Measurements from ENCODE around the gene EXOSC5. TPM values are rescaled to one million over a fixed set of nuclear protein-coding genes. Genes with fewer than 3 reads are reported as not detected.
"Not testable (repeated sequence)": the region's sequence is repeated elsewhere in the genome, so short reads cannot be mapped to it uniquely, and the experiment has no call there.

Gene EXOSC5
- total RNA-seq, 3 donors from 2014 or later = 12.5 to 16.4 (median 13.3) TPM

DNA sequence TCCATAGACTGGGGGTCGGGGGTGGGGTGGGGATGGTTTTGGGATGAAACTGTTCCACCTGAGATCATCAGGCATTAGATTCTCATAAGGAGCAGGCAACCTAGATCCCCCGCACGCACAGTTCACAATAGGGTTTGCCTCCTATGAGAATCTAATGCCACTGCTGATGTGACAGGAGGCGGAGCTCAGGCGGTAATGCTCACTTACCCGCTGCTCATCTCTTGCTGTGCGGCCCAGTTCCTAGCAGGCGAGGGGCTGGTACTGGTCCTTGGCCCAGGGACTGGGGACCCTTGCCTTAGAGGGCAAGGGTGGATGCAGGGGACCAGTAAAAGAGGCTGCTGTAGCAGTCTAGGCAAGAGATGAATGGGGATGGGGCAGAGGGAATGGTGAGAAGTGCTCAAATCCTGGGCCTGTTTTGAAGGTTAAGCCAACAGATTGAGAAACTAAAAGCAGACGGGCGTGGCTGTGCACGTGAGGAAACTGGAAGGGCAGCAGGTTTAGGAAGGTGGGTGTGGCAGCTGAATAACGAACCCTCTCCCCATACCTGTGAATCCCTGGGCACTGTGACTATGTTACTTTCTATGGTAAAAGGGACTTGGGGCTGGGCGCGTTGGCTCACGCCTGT, 44.3 kb upstream of the EXOSC5 start:
- intact Hi-C loops (cut with DNase I, micrococcal nuclease) = no loop called here
- ATAC-seq (no peak), DNase-seq (no peak)
- H3K4me1 ChIP-seq (ENCODE audit: low read depth) = no peaks in the 10 kb centered on the region
- H3K9me3 ChIP-seq = no peaks in the 10 kb centered on the region
- no peak for TF ChIP-seq CTCF (IDR thresholded peaks at IDR 0.05)
- H3K36me3 ChIP-seq (ENCODE audit: low read depth) = no peaks in the 10 kb centered on the region
- H3K4me3 ChIP-seq = no peak overlapping the region

- ATAC-seq (peak; percentile 96), DNase-seq (peak; percentile 95 to 99 (median 97))
- no peaks in the 10 kb centered on the region for H3K9me3 ChIP-seq
- peak within 1 kb of the TSS; percentile 52 for H3K4me3 ChIP-seq
- no peaks in the 10 kb centered on the region for H3K36me3 ChIP-seq (ENCODE audit: low read depth)
- H3K4me1 ChIP-seq (ENCODE audit: low read depth) = no peaks in the 10 kb centered on the region
- TF ChIP-seq CTCF (IDR thresholded peaks at IDR 0.05) = peak; percentile 27
- intact Hi-C loops (cut with DNase I, micrococcal nuclease) = no loop called here
Observed at GRCh38 chr19:41439441-41440222, 42.5 kb upstream of the EXOSC5 start, which contains the start of gene DMAC2. DMAC2 (minus strand) TSS chr19:41439912; CDS start chr19:41439899, 13 bp downstream.

DNA sequence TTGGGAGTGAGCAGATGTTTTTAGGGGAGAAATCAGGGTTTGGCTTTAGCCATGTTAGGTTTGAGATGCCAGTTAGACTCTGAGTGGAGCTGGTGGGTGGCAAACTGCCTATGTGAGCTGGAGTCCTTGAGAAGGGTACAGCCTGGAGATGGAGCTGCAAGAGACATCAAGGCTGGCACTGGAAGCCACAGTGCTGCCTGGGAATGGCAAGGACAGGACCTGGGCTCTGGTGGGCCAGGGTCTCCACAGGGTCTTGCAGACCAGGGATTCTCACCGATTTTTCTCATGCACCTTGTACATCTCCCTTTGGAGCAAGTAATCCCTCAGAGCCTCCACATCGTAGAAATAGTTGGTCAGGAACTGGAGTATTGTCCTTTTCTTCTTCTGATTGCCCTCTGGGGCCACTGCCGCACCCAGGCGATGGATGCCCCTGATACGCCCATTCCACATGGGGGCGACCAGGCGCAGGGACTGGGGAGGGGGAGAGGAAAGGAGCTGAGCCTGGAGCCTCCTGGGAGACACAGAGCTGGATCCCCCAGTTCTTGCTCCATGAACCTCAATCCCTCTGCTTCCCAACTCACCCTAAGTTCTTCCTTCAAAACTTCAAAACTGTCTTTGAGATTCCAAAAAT, 40.9 kb upstream of the EXOSC5 start:
- no peaks in the 10 kb centered on the region for H3K4me1 ChIP-seq (ENCODE audit: low read depth)
- intact Hi-C loops (cut with DNase I, micrococcal nuclease) = no loop called here
- no peaks in the 10 kb centered on the region for H3K9me3 ChIP-seq
- no peak overlapping the region for H3K4me3 ChIP-seq
- DNase-seq (no peak), ATAC-seq (no peak)
- no peak for TF ChIP-seq CTCF (IDR thresholded peaks at IDR 0.05)
- H3K36me3 ChIP-seq (ENCODE audit: low read depth) = no peaks in the 10 kb centered on the region

DNA sequence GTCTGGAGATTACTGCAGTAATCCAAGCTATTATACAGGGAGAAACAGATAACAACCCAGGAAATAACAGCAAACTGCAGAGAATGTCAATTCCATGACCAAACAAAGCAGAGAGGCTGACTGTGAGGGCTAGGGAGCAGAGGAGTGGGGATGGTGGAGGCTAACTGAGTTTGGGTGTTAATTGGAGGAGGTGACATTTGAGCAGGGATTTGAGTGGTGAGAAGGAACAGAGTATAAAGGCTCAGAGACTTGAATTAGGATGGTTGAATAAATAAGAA, 39.5 kb upstream of the EXOSC5 start:
- intact Hi-C loops (cut with DNase I, micrococcal nuclease) = no loop called here
- no peak overlapping the region for H3K4me3 ChIP-seq
- TF ChIP-seq CTCF (IDR thresholded peaks at IDR 0.05) = no peak
- no peaks in the 10 kb centered on the region for H3K4me1 ChIP-seq (ENCODE audit: low read depth)
- no peaks in the 10 kb centered on the region for H3K9me3 ChIP-seq
- no peak for ATAC-seq
- no peaks in the 10 kb centered on the region for H3K36me3 ChIP-seq (ENCODE audit: low read depth)
- no peak for DNase-seq

DNA sequence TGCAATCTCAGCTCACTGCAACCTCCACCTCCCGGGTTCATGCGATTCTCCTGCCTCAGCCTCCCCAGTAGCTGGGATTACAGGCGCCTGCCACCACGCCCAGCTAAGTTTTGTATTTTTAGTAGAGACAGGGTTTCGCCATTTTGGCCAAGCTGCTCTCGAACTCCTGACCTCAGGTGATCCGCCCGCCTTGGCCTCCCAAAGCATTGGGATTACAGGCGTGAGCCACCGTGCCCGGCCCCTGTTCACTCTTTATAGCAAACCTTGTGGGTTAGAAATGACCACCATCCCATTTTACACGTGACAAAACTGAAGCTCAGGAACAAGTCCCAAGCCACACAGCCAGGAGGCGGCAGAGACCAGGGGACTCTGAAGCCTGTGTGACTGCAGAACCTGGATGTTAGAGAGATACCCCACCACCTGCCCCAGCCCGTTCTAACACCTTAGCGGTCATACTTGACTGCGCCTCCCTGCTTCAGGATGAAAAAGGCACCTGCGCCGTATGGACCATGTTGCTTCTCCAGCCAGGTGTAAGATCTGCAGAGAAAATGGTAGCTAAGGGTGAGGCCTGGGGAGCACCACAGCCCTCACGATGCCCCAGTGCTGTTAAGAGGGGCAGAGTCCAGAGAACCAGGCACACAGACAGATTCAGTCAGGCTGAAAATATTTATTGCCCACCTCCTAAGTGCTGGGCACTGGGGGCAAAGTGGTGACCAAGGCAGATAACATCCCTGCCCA, 38.9 kb upstream of the EXOSC5 start:
- no peaks in the 10 kb centered on the region for H3K9me3 ChIP-seq
- intact Hi-C loops (cut with DNase I, micrococcal nuclease) = no loop called here
- peak in 2 of 3 donors; percentile 19 to 32 for DNase-seq
- H3K4me1 ChIP-seq (ENCODE audit: low read depth) = no peaks in the 10 kb centered on the region
- TF ChIP-seq CTCF (IDR thresholded peaks at IDR 0.05) = no peak
- ATAC-seq = peak; percentile 9
- no peaks in the 10 kb centered on the region for H3K36me3 ChIP-seq (ENCODE audit: low read depth)
- no peak overlapping the region for H3K4me3 ChIP-seq

DNA sequence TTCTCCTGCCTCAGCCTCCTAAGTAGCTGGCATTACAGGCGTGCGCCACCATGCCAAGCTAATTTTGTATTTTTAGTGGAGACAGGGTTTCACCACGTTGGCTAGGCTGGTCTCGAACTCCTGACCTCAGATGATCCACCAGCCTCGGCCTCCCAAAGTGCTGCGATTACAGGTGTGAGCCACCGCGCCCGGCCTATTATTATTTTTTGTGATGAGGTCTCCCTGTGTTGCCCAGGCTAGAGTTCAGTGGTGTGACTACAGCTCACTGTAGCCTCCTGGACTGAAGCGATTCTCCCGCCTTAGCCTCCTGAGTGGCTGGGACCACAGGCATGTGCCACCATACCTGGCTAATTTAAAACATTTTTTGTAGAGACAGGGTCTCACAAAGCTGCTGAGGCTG, 38.2 kb upstream of the EXOSC5 start:
- H3K4me3 ChIP-seq; H3K4me1 ChIP-seq (ENCODE audit: low read depth); H3K36me3 ChIP-seq (ENCODE audit: low read depth); intact Hi-C loops (cut with DNase I, micrococcal nuclease); H3K9me3 ChIP-seq; ATAC-seq: not testable (repeated sequence)
- DNase-seq = peak in 2 of 3 donors; percentile 18 to 20

Data from mucosa of descending colon (tissue), 3 donors.